Astrocyte (in vitro differentiated cells and primary cell): ENCODE measurements around the gene EHD4.

Experiments
- EZH2 ChIP-seq: IDR thresholded peaks from 2 replicates; pipeline ENCODE4 v1.6.1; 2012; ENCODE audit warnings: mild to moderate bottlenecking, low read length, inconsistent platforms; ENCODE audit not compliant: insufficient read depth
- TF ChIP-seq, protein P1 (sequence below): IDR thresholded peaks from 2 replicates; pipeline ENCODE4 v1.5.1; 2011; ENCODE audit warnings: low read depth, mild to moderate bottlenecking, inconsistent platforms, low read length, moderate library complexity; ENCODE audit not compliant: insufficient read depth

GRCh38 chr15:41950127-41950483, 22.3 kb downstream of the EHD4 start:
- TF ChIP-seq, protein P1, sequence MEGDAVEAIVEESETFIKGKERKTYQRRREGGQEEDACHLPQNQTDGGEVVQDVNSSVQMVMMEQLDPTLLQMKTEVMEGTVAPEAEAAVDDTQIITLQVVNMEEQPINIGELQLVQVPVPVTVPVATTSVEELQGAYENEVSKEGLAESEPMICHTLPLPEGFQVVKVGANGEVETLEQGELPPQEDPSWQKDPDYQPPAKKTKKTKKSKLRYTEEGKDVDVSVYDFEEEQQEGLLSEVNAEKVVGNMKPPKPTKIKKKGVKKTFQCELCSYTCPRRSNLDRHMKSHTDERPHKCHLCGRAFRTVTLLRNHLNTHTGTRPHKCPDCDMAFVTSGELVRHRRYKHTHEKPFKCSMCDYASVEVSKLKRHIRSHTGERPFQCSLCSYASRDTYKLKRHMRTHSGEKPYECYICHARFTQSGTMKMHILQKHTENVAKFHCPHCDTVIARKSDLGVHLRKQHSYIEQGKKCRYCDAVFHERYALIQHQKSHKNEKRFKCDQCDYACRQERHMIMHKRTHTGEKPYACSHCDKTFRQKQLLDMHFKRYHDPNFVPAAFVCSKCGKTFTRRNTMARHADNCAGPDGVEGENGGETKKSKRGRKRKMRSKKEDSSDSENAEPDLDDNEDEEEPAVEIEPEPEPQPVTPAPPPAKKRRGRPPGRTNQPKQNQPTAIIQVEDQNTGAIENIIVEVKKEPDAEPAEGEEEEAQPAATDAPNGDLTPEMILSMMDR: no peak
- TF ChIP-seq EZH2: no peak
